Bronchial epithelial cell (primary cell): ENCODE results near the gene SFMBT2. TPM values are rescaled to one million over a fixed set of nuclear protein-coding genes. Genes with fewer than 3 reads are reported as not detected.

Experiments
- DNase-seq: peaks from one replicate; pipeline ENCODE4 v3.0.0-alpha.2; 2010; ENCODE audit warnings: low read depth
- FAIRE-seq: peaks from 2 replicates; lab custom pipeline; 2011; peaks lifted over from hg19 to GRCh38; lab: Jason Lieb, UNC
- H3K27me3 ChIP-seq: 2 replicates; pipeline ENCODE4 v1.5.1; 2011; ENCODE audit warnings: low read length; ENCODE audit not compliant: control insufficient read depth, insufficient read depth
- H3K36me3 ChIP-seq: 2 replicates; pipeline ENCODE4 v1.5.1; 2011; ENCODE audit warnings: low read length; ENCODE audit not compliant: control insufficient read depth, insufficient read depth
- H3K4me3 ChIP-seq: 2 replicates; pipeline ENCODE4 v1.5.1; 2011; ENCODE audit warnings: mild to moderate bottlenecking, low read depth, low read length, control low read depth
- total RNA-seq: library from RNA; depleted of rRNA; stranded (reverse); fragments of >200 nt; gene quantifications from 2 replicates; pipeline ENCODE4 v1.2.1, GENCODE V29; 2014
- TF ChIP-seq, protein P1 (sequence below): IDR thresholded peaks from 2 replicates; pipeline ENCODE4 v1.5.1; 2011; ENCODE audit warnings: mild to moderate bottlenecking, moderate library complexity, low read length, control low read depth, inconsistent platforms; ENCODE audit not compliant: insufficient read depth, severe bottlenecking

Gene SFMBT2
- total RNA-seq, 1 donor from 2014 or later: under 0.01 TPM

DNA sequence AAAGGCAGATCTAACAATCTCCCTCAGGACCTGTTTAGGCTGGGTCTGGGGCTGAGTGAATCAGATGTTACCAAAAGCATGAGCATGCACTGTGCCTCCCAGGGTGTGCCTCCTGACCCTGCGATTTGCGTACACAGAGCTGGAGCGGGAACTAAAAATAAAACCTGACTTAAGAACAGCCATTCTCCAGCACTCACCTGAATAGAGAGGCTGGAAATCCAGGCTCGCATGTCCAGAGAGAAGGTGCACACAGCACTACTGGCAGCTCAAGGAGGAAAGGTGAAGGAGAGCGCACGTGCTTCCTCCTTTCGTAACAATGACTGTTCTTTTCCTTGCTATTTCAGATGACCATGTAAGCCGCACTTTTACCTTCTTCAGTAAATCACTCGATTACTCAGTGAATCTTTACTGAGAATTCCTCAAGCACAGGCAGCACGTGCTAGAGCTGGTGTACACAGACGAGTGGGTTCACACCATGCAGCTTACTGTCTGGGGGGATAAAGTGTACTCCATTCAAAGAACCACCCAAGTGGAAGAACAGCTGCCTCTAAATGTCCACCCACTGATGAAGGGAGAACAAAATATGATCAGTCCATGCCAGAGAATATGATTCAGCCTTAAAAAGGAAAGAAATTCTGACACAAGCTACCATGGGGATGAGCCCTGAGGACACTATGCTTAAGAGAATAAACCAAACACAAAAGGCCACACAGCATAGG lies 45.6 kb downstream of the SFMBT2 start:
- Histone ChIP-seq H3K27me3 (no peaks in the 10 kb centered on the region), H3K4me3 (no peak overlapping the region), H3K36me3 (no peaks in the 10 kb centered on the region)
- no peak for DNase-seq
- FAIRE-seq: peak; percentile 60
- TF ChIP-seq, protein P1, sequence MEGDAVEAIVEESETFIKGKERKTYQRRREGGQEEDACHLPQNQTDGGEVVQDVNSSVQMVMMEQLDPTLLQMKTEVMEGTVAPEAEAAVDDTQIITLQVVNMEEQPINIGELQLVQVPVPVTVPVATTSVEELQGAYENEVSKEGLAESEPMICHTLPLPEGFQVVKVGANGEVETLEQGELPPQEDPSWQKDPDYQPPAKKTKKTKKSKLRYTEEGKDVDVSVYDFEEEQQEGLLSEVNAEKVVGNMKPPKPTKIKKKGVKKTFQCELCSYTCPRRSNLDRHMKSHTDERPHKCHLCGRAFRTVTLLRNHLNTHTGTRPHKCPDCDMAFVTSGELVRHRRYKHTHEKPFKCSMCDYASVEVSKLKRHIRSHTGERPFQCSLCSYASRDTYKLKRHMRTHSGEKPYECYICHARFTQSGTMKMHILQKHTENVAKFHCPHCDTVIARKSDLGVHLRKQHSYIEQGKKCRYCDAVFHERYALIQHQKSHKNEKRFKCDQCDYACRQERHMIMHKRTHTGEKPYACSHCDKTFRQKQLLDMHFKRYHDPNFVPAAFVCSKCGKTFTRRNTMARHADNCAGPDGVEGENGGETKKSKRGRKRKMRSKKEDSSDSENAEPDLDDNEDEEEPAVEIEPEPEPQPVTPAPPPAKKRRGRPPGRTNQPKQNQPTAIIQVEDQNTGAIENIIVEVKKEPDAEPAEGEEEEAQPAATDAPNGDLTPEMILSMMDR: no peak

DNA sequence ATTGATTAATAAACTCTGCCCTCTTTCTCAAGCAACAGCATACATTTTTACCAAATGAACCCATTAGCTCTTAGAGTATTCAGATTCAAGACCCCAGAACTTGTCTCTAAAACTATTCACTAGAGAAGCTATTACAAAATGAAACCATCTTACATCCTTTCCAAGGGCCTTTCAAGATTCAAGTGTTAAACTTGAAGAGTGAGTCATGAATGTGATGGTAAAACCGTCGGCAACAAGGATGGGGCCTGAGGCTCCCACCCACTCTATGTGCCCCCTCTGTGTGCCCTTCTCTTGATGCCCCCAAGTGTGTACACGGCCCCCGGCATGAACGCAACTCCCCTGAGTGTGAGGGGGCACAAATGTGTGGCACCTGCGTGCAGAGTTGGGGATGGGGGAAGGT lies 46.4 kb downstream of the SFMBT2 start:
- TF ChIP-seq, protein P1: no peak
- Histone ChIP-seq H3K4me3 (no peak overlapping the region), H3K36me3 (no peaks in the 10 kb centered on the region), H3K27me3 (no peaks in the 10 kb centered on the region)
- DNase-seq (no peak), FAIRE-seq (no peak)

DNA sequence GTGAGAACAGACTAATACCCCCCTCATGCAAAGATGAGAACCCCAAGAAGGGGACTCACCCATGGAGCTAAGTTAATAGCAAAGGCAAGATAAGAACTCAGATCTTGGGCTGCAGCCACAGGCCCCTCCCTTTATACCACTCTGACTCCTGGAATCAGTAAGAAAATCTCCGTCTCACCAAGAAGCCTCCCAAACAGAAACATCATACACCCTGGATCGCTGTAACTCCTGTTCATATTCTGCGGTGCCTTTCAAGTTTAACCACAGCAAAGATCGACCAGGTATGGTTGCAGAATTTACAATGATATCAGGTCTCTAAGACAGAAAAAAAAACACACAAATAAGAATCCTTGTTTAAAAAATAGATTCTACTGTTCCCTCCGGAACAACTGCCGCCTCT lies 47.1 kb downstream of the SFMBT2 start:
- no peak for FAIRE-seq
- DNase-seq: no peak
- Histone ChIP-seq H3K36me3 (no peaks in the 10 kb centered on the region), H3K4me3 (no peak overlapping the region), H3K27me3 (no peaks in the 10 kb centered on the region)
- TF ChIP-seq, protein P1: no peak

- no peaks in the 10 kb centered on the region for H3K36me3 ChIP-seq
- H3K27me3 ChIP-seq: no peaks in the 10 kb centered on the region
- DNase-seq (no peak), FAIRE-seq (no peak)
- TF ChIP-seq, protein P1: no peak
- no peak overlapping the region for H3K4me3 ChIP-seq
Observed at GRCh38 chr10:7362471-7362870, 48.4 kb downstream of the SFMBT2 start.

DNA sequence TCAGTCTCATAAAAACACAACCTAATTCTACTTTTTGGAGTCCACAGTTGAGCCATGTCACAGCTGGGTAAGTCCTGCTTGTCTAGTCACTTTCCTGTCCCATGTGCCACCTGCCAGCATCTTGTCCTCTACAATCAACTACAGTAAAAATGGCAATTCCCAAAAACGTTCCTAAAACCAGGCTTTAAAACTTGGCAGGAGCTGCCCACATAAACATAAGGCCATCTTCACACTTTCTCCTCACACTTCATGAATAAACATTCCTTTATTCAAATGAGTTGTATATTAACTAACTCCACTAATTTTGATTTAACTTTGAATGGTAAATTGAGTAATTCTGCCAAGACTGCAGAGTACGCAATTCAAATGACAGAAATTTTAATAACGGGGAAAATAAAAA lies 49.5 kb downstream of the SFMBT2 start:
- Histone ChIP-seq H3K4me3 (no peak overlapping the region), H3K36me3 (no peaks in the 10 kb centered on the region), H3K27me3 (no peaks in the 10 kb centered on the region)
- DNase-seq: no peak
- TF ChIP-seq, protein P1: no peak
- FAIRE-seq: no peak

- Histone ChIP-seq H3K27me3 (no peaks in the 10 kb centered on the region), H3K4me3 (no peak overlapping the region), H3K36me3 (no peaks in the 10 kb centered on the region)
- TF ChIP-seq, protein P1: no peak
- DNase-seq (no peak), FAIRE-seq (no peak)
Observed at GRCh38 chr10:7359954-7360353, 50.9 kb downstream of the SFMBT2 start.
